Left renal cortex interstitium (tissue), 4 donors: ENCODE measurements around the gene HPF1. TPM values are rescaled to one million over a fixed set of nuclear protein-coding genes. Genes with fewer than 3 reads are reported as not detected.
"Not testable (repeated sequence)": the region's sequence is repeated elsewhere in the genome, so short reads cannot be mapped to it uniquely, and the experiment has no call there.

Experiments used
- DNase-seq, 4 donors: peaks; one replicate each; pipeline ENCODE4 v3.0.0-alpha.2; 2013; ENCODE audit warnings: low read depth in 4 of 4, low spot score in 2 of 4, missing footprints in 1 of 4
- polyA plus RNA-seq, 4 donors: library from polyadenylated mRNA; unstranded; fragments of 120-200 nt; gene quantifications; one replicate each; pipeline ENCODE4 v1.2.1, GENCODE V29; 2013; ENCODE audit not compliant: insufficient read length in 4 of 4

HPF1 gene
- polyA plus RNA-seq: 10 to 100 TPM; 39.4 to 50.7 (median 45.3) TPM

DNA sequence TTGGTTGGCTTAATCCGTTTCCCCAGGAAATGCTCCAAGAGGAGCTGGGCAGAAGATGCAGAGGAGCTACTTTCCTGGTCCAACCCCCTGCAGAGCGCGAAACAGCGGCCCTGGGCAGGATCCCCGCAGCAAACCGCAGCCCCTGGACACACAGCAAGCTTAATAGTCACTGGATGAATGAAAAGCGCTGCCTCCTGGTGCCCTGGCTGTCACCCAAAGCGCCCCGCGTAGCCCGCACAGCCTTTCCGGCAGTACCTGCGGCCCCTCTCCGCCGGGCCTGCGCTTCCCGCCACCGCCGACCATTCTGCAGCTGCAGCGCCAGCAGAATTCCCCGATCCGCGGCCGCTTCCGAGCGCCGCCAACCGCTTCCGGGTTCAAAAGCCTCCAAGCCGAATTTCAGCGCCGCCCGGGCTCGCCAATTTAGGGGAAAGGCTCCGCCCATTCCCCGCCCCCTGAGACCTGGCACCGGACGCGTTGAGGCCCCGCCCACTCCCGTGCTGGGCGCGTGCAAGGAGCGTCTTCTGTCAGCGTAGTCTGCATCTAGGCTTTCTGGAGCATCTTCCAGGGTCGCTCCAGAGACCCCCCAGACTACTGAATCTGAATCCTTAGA is at the start of gene HPF1:
TSS of gene HPF1 (minus strand) at position 370 of the 610 bp plus-strand sequence. CDS start at position 303, 67 bp downstream.
- DNase-seq: peak; percentile 68 to 90 (median 75)

DNA sequence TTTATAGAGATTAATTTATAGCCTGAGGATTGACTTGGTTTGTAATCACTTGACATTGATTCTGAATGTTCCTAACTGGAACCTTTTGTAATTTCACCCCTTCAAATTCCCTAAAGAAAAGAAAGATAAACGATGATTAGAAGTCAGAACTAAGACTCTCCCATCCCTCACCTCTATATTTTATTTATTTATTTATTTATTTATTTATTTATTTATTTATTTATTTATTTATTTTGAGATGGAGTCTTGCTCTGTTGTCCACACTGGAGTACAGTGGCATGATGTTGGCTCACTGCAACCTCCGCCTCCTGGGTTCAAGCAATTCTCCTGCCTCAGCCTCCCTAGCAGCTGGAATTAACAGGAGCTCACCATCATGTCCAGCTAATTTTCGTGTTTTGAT is 49.0 kb upstream of the HPF1 start:
- DNase-seq: not testable (repeated sequence)

DNA sequence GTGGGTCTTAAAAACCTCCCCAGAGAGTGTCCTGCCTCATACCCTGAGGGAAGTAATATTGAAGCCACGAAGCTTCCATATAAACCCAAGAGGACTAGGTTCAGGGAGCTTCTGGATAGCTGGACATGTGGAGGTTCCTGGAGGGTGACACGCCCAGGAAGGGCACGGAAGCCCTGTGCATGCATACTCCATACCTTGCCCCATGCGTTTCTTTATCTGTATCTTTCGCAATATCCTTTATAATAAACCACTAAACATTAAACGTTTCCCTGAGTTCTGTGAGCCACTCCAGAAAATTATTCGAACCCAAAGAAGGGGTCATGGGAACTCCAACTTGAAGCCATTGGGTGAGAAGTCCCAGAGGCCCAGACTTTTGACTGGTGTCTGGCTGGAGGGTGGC is 45.7 kb upstream of the HPF1 start:
- DNase-seq: no peak

DNA sequence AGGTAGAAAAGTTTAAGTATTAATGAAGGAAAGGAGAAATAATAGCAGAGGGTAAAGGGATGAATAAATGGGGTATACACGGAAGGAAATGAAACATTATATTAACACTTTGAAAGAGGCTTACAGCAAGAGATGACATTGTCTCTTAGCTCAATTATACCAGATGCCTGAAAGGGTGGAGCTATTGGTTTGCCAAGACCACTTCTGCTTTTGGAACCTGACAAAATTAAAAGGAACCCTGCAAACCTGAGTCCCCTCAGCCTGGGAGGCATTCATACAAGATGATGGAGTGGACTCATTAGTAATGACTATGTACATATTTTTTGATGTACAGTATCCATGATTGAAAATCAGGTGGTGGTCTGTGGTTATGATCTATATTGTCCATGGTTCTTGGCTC is 45.1 kb upstream of the HPF1 start:
- DNase-seq: no peak

DNA sequence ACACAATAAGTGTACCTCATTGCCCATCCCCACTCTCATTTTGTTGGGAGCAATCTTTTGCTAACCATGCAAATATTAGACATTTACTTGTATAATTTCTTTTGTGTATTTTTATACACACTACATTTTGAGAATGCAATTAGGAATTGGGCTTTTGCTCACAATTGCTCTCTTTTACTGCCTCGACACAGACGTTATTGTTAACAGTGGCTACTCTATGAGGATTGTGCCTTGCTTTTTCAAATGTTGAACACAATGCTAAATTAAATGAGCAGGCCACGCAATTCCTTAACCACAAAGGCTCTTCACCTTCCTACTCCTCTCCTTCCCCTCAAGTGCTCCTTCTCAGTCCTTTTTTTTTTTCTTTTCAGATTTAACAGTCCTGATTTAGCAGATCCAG is 42.8 kb upstream of the HPF1 start:
- no peak for DNase-seq

DNA sequence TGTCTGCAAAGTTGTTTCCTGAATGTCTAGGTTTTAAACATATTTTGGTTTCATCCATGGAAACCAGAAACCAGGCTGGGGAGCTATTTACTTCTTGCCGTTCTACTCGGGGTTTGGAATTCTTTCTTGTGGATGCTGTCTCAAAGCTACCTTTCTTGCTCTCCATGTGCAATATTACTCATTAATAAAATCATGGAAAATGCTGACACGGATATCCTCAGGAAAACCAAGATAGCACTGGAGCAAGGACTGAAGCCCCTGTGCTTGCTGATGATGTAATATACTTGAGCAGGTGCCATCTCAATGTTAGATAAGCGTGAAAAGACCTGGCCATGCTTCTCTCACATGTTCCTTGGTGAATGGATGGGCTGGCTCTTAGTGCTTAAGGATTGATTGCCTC is 41.5 kb upstream of the HPF1 start:
- DNase-seq: no peak

DNA sequence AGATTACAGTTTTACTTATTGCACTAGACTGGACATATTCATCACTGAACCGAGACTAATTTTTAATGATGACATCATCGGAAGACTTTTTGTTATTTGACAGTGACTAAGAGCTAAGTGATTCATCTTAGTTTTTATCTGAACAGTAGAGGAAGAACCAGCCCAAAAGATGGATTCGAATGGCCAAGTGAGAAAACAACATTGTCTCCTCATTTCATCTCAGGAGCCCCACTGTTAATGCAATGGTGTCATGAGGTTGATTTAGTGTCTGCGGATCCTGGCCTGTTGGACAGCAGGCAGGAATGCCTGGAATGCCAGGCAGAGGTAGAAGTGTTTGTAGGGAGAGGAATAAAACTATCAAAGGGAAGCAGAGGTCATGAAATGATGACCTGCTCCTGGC is 37.8 kb upstream of the HPF1 start:
- DNase-seq: no peak

DNA sequence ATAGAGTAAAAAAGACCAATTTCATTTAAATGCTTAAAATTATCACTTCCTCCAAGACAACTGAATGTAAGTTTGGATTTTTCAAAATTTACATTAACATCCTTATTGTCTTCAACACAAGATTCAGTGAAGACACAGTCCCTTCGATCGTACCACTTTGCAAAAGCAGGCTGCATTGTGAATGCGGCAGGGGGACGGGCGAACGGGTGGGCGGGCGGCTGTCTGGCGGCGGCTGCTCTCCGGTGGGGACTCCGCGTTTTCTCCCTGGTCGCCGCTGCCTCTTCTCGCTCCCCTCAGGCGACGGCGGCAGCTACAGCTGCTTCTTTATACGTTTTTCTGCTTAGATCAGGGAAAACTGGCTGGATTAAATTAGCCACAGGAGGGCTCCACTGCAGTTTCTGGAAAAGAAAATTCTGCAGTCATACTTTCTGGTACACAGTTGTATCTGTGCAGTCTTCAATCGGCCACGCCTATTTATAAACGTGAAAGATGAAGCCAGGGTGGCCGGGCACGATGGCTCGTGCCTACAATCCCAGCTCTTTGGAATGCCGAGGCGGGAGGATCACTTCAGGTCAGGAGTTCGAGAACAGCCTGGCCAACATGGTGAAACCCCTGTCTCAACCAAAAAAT is 33.9 kb upstream of the HPF1 start:
- DNase-seq: peak in 2 of 4 donors; percentile 41 to 58

DNA sequence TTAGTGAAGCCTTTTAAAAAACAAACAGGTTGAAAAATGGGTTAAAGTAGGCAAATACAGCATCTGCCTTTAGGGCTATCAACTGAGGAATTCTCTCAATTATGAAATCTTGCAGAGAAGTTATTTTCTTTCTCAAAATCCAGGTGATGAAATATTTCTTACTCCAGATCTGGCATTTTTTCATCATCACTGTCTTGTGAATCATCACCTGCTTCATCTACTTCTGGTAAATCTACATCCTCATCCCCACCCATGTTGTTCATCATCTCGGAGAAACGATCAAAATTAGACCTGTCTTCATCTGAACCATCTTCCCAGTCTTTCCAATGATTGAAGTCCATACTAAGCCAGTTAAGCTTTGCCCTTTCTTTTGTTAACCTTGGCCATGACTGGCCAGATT is 33.3 kb upstream of the HPF1 start:
- DNase-seq: no peak

DNA sequence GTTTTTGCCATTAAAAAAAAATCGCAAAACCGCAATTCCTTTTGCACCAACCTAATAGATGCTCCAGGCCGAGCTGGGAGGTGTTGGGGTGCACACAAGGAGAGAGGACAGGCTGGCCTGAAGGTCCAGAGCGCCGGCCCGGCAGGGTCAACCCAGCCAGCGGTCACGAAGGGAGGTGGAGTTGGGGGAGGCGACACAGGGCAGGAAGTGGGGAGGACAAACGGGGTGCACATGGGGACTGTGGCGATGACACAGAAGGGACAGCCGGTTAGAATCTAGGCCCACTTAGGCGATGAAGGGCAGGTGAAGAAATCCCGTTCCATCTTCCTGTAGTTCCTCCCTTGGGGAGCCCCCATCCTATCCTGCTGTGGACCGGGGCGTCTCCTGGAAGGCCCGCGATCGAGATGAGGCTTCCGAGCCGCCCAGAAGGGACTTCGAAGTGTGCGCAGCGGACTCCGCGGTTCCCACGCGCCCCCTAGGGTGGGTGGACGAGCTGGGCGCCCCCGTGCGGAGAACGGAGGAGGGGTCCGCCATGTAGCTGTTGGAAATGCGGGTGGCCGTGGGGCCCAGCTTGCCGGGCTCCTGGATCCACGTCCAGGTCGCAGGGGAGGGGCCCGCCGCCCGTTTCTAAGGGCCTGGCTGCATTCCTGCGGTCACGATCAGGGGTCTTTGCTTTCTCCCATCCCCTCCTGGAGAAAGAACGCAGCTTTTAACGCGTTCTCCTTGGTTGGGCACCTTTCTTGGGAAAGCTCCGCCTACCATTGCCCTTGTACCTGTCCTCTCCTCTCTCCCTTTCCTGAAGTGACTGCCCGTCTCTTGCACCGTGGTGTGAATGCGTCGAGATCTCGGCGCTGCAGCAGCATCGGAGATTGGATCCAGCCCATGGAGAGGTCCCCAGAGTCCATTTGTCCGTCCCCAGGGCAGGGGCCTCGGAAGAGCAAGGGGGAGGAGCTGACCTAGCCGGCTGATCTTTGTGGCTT is 17.0 kb upstream of the HPF1 start:
- DNase-seq: no peak

DNA sequence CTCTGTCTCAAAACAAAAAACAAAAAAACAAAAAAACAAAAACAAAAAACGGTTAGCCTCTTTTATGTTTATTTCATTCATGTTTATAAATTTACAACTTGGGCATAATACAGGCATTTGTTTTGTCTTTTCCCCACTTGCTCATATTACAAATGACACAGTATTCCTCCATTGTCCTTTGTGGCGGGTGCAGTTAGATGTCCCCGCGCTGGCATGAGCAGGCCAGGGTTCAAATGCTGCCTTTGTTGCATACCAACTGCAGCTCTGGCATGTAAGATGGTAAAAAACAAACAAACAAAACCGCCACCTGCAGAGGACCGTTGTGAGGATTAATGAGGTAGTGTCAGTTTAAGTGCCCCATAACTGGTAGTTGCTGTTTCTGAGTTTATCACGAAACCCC is 16.1 kb upstream of the HPF1 start:
- no peak for DNase-seq

DNA sequence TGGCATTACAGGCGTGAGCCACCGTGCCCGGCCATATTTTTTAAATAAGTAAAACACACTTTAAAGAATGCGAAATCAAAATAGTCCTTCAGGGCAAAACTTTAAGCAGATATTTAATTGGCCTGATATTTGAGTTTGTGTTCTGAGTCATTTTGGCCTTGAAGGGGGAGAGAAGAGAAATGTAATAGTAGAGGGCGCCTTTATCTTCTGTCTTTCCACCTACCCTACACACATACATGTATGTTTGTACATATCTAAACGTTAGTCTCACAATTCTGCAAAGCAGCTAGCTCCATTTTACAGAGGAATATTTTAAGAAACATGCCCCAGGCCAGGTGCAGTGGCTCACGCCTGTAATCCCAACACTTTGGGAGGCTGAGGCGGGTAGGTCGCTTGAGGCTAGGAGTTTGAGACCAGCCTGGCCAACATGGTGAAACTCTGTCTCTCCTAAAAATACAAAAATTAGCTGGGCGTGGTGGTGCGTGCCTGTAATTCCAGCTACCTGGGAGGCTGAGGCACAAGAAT is 13.9 kb upstream of the HPF1 start:
- DNase-seq: not testable (repeated sequence)

DNA sequence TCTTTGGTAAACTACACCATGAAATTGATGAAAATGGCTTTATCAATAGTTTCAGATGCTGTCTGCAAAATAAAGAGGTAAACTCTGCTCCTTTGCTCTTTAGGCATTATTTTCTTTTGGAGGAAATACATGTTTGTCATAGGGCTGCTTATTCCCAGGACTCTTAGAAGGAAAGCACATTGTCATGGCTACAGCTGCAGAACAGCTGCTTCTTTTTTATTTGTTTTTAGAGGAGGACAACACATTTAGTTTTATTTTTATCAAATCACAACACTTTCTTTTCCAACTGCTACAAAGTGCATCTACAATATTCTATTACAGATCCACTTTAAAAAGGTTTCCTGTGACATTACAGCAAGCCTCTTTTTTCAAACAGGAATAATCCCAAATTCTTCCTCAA is 12.7 kb upstream of the HPF1 start:
- no peak for DNase-seq

DNA sequence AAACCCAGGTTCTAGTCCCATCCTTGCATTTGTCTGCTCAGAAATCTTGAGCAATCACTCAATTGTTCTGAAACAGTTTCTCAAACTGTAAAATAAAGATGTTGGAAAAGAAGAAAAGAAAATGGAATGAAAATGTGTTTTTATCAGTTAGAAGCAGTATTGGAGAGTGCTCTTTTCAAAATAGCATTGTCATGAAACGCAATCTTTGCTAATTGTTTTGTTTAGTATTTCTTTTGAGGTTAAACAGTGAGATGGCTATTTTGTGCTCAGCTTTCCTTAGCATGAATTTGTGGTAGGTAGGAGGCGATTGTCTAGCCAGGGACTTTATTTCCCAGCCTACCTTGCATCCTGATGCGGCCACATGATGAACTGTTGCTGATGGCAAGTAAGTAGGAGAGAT is 10.6 kb upstream of the HPF1 start:
- no peak for DNase-seq

DNA sequence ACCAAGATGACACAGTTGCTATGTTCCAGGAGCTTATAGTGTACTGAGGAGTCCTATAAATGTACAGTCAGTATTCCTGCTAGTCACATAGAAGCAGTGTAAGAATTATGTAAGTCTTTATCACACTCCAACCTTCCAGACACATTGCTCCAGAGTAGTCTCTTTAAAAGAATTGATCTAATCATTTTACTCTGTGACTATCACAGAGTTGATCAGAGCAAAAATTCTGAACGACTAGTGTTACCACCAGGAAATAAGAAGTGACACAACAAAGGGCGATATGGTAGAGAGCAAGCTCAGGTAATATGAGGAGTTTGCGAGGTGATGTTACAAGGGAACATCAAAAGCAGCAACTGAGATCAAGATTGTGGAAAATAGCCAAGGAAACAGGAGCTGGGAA is 9.0 kb upstream of the HPF1 start:
- no peak for DNase-seq

DNA sequence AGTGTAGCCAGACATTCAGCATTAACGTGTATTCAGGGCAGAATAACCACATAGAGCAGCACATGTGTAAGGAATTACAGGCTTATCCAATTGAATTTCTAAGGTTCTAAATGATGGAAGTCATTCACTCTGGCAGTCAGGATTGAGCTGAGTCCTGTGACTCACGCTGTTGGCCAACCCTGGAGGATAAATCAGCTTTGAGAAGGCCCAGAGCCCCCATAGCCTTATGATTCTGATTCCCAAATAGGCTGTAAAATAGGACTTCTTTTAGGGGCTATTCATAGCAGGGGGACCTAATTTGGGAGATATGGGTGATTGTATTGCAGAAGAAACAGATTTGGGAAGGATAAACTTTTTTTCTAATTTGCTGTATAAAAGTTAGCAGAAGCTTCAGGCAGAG is 8.1 kb upstream of the HPF1 start:
- no peak for DNase-seq

DNA sequence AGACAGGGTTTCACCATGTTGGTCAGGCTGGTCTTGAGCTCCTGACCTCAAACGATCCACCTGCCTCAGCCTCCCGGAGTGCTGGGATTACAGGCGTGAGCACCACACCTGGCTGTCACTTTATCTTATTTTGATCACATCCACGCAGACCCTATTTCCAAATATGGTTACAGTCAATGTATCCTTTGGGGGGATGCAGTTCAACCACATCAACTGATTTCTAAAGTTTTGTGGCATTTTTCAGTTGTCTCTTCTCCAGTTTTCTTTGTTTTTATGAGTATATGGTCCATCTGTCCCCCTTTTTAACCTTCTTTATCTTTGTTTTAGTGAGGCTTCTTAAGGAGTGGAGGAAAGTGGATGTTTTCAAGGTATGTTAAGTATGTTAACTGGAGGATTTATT is 4.1 kb upstream of the HPF1 start:
- no peak for DNase-seq

DNA sequence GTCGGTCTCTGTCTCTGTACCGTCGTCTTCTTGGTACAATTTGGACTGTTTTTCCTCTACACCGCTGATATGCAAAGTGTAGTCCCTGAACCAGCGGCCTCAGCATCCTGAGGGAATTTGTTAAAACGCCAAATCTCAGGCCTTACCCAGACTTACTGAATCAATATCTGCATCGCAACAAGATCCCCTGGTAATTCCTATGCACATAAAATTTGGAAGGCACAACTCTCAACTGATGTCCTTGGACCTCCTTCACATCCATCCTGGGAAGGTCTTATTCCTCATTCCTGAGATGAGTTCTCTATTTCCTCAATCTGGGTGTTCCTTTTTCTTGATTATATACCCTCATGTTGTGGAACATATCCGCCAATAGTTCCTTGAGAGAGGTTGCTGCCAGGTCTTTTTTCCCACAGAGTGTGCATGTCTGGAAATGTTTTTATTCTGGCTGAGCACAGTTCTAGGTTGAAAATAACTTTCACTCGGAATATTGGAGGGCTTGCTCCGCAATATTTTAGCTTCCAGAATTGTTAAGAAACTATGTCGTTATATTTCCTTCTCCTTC is 738 bp upstream of the HPF1 start:
- no peak for DNase-seq

DNA sequence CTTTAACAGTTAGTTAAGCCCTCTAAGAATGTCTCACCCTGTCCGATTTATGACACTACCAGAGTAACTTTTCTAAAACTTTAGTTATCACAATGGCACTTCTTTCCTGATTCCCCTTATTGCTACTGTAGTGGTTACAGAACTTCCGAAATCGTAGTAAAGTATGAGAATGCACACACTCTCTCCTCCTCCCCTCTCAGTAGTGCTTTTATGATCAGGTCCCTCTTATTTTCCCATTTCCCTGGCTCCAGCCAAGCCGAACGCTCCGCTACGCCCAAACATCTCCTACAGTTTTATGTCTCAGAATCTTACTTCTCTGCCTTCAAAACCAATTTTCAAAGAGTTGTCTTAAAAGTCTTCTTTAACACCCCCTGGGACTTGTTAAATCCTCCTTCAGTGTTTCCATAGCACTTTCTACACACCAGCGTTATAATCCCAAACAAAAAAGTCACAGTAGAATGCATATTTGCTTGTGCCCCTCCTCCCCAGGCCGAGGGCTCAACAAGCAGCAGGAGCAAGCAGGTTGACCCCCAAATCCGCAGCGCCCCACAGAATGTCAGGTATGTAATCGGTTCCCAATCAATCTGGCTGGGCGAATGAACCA is 671 bp downstream of the HPF1 start:
- no peak for DNase-seq

DNA sequence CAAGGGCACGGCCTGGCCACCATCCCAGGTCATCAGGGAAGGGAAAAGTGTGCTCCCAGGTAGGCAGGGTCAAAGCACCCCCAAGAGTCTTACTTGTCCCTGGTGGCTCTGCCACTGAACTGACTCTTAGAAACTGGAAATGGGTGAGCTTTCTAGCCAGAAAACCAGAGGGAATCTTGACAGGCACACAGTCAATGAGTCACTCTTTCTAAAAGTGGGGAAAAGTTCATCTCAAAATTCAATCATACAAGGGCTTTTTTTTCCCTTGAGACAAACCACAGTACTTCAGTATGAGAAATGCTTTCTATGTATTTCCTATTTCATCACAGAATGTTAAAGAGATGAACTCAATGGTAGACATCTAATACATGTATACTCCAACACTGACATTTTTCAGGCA is 12.5 kb downstream of the HPF1 start:
- DNase-seq: no peak

DNA sequence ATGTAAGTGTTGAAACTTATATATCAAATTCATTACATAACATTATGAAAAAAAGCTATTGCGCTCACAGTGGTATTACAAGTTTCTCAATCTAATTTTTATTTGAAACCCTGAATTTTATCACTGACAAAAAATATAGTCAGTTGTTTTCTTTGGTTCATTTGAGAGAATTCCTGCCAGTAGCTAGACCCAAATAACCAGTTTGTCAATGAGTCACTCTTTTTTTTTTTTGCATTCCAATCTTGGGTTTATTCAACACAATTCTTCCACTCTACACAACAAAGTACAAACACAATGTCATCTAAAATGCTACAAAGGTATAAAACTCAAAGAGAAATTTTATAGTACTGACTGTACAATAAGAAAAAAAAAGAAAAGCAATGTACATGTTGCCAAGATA is 13.1 kb downstream of the HPF1 start:
- no peak for DNase-seq
